HG02588 (cell line): ENCODE data around the gene CDK10.
A peak's percentile ranks its signal among the peaks of the same experiment; 100 is the strongest.
"Not testable (repeated sequence)": the region's sequence is repeated elsewhere in the genome, so short reads cannot be mapped to it uniquely, and the experiment has no call there.

Experiments
- ATAC-seq: cut with Tn5 transposase; IDR thresholded peaks from one replicate; pipeline ENCODE4 v1.9.1; 2021; ENCODE audit warnings: mild to moderate bottlenecking, moderate library complexity; ENCODE audit not compliant: unreplicated experiment

The CDK10 gene

DNA sequence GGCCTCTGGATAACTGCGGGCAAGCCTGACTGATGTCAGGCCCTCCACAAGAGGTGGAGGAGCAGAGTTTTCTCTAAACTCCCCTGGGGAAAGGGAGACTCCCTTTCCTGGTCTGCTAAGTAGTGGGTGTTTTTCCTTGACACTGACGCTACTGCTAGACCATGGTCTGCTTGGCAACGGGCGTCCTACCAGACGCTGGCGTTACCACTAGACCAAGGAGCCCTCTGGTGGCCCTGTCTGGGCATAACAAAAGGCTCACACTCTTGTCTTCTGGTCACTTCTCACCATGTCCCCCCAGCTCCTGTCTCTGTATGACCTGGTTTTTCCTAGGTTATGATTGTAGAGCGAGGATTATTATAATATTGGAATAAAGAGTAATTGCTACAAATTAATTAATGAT, 19.5 kb upstream of the CDK10 start:
- not testable (repeated sequence) for ATAC-seq

DNA sequence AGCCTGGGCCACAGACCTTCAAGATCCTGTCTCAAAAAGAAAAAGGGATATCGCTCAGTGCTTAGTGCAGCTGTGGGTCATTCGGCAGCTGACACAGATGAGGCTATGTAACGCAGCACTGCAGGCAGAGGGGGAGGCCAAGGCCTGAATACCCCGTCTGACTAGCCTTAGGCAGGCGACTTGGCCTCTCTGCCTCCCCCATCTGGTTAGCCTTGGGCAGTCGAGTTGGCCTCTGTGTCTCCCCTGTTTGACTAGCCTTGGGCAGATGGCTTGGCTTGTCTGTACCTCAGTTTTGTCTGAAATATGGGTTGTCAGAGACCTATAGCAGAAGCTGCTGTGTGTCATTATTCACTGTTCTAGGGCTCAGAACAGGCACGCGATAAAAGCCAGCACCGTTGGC, 18.9 kb upstream of the CDK10 start:
- ATAC-seq: no peak

DNA sequence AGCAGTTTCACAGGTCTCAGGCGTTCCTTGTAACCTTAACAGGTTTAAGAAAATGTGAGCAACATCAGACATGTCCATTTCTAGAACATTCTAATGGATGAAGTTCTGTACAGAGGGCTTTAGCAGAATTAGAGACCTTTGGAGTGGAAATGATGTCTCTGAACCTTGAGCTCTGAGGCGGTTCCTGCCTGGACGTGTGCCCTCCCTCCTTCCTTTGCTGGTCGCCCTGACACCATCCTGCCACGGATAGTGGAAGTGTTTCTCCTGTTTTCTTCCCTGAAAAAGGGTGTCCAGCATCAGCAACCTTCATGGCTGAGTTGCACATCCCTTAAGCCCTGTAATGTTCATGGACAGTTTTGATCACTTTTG, 17.7 kb upstream of the CDK10 start:
- ATAC-seq: no peak

DNA sequence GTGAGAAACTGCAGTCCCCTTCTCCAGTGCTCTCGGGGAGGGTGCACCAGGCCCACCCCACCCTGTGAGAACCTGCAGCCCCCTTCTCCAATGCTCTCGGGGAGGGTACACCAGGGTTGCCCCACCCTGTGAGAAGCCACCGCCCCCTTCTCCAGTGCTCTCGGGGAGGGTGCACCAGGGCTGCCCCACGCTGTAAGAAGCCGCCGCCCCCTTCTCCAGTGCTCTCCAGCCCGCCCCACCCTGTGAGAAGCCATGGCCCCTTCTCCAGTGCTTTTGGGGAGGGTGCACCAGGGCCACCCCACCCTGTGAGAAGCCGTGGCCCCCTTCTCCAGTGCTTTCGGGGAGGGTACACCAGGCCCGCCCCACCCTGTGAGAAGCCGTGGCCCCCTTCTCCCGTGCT, 16.7 kb upstream of the CDK10 start:
- no peak for ATAC-seq

DNA sequence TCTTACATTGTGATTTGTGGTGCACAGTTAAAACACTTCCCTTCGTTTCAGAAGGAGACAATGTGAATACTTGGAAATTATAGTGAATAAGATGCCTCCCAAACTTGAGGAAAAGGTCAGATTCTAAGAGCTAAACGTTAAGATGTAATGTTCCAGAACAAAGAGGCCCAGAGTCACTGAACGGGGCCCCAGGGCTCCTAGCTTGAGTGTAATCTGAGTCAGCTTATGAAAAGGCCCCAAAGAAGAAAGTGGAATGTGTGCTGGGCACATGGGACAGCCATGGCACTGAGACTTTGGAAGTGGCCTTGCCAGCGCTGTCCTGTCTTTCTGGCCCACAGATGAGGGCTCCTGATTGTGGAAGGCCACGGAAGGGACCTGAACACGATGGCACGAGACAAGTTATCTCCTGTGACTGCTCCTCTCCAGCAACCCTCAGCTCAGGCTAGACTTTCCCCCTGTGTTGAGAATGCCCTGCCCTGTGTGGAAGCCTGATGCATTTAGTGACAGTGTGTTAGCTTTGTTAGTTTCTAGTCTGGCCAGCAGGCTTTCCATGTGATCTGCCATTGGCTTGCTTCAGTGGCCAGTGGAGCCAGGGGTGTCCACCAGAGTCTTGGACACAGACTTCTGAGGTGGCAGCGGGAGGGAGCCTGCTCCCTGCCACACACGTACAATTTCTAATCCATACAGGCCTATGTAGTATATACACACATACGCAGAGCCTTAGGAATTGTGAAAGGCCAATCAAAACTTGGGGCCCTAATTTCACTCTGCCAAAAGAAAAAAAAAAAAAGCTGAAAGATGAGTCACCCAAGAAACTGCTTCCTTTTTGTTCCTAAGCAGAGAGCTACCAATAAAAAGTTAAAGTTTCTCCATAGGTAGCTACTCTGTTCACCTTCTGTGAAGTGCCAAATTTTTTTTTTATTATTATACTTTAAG, 15.7 kb upstream of the CDK10 start:
- ATAC-seq: no peak

DNA sequence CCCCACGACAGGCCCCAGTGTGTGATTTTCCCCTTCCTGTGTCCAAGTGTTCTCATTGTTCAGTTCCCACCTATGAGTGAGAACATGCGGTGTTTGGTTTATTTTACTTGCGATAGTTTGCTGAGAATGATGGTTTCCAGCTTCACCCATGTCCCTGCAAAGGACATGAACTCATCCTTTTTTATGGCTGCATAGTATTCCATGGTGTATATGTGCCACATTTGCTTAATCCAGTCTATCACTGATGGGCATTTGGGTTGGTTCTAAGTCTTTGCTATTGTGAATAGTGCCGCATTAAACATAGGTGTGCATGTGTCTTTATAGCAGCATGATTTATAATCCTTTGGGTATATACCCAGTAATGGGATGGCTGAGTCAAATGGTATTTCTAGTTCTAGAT, 14.9 kb upstream of the CDK10 start:
- not testable (repeated sequence) for ATAC-seq

DNA sequence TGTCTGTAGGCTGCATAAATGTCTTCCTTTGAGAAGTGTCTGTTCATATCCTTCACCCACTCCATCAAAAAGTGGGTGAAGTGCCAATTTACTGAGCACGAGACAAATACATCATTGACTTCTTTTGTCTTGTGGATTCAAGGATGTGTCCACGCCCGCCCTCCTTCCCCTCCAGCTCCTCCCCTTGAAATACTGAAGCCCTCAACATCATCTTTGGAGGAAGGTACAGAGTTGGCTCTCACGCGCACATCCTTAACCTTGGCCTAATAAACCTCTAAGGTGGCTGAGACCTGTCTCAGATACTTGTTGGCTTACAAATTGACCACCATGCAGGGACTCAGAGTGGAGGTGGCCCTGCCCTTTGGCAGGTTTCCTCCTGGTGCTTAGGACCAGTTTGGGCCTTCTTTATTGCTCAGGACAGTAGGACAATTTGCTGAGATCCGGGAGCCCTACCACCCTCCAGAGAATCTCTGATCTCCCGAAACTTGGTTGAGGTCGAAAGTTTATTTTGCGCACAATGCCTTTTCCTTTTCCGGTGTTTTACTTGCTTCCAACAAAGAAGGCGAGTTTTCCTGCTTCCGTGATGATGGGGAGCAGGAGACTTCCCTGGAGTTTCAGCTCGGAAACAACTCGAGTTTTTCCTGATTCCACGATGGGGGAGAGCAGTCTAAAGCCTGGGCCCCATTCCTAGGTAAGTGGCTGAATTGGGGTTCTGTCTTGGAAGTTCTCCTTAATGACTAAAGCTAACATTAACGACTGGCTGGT, 14.1 kb upstream of the CDK10 start:
- ATAC-seq: no peak

DNA sequence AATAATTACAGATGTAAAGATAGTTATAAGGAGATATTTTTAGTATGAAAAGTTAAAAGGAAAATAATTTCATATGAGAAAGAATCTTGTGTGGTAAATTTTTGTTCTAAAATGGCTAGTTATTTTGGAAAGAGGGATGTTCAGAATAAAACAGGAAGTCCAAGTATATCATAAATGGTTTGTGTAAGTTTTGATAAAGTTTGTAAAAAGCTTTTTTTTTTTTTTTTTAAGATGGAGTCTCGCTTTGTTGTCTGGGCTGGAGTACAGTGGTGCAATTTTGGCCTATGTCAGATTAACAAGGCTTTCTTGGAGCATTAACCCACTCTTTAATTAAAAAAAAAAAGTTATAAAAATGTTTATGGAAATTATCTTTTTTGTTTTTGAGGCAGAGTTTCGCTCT, 8.2 kb upstream of the CDK10 start:
- no peak for ATAC-seq

DNA sequence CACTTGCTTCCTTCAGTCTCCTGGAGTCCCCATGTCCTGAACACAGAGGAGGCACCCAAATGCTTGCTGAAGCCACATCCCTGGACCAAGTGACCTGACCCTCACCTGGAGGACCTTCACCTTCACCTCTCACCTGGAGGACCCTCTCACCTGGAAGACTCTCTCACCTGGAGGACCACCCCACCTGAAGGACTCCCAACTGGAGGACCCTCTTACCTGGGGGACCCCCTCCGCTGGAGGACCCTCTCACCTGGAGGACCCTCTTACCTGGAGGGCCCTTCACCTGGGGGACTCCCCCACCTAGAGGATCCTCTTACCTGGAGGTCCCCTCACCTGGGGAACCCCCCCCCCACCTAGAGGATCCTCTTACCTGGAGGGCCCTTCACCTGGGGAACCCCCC, 573 bp upstream of the CDK10 start:
- ATAC-seq: no peak

DNA sequence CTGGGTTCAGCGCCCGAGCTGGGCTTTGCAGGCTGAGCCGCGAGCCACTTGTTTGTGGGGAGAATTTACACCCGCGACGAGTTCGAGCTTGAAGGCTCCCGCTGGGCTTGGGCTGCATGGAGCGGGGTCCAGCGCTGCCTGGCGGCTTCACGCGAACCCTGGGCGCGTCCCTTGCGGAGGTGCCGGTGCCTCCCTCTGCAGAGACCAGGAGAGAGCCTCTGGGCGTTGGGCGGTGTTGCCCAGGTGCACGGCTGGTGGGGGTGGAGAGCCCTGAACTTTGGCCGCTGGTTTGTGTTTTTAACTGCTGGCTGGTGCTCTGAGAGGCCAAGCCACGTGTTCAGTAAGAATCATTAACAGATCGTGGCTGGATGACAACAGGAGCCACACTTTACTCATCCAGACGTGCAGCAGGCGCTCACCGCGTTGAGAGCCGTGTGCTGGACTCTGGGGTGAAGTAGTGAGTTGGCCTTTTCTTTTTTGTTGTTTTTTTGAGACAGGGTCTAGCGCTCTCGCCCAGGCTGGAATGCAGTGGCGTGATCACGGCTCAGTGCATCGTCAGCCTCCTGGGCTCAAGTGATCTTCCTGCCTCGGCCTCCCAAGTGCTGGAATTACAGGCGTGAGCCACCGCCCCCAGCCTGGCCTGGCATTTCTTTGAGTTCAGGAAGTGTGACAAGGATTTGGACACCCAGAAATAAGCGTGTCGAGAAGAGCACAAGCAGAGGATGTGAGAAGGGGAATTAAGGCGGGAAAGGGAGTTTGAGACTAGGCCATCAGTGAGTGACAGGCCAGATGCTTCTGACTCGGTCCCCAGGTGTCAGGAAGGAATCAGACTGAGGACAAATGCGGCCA, 827 bp downstream of the CDK10 start:
- peak; percentile 46 for ATAC-seq

DNA sequence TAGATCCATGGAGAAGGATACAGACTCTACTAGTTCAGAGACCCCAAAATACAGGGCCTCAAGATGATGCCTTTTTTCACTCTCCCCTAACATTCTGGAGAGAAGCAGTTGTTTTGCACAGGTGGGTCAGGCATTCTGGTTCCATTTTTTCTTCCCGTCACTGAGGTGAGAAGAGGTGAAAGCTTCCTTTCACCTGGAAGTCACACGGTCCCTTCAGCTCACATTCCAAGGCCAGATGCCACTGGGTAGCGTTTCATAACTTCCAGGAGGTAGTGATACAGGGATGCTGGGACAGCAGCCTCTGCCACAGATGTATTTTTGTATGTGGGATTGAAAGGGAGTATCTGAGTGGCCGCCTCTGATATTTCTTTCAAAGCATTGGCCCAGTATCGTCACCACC, 1.9 kb downstream of the CDK10 start:
- ATAC-seq: no peak

DNA sequence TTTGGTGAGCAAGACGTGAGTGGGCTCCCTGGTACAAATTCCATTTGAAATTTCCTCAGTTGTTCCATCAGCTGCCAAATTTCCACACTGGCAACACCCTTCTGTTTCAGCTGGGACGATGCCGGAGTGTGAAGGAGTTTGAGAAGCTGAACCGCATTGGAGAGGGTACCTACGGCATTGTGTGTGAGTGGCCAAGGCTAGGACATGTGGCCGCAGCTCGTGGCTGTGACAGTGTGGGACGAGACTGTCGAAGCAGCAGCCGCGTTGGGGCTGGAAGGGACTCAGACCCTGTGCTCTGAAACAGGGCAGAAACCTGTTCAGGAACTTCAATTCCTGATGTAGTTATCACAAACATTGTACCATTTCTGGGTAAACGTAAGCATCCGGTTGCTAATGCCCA, 2.7 kb downstream of the CDK10 start:
- ATAC-seq: no peak

DNA sequence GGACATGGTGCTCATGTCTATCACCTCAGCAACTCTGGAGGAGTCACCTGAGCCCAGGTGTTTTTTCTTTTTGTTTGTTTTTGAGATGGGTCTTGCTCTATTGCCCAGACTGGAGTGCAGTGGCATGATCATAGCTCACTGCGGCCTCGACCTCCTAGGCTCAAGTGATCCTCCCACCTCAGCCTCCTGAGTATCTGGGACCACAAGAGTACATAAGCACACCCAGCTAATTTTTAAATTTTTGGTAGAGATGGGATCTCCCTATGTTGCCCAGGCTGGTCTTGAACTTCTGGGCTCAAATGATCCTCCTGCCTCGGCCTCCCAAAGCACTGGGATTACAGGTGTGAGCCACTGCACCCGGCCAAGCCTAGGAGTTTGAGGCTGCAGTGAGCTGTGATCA, 3.1 kb downstream of the CDK10 start:
- not testable (repeated sequence) for ATAC-seq

DNA sequence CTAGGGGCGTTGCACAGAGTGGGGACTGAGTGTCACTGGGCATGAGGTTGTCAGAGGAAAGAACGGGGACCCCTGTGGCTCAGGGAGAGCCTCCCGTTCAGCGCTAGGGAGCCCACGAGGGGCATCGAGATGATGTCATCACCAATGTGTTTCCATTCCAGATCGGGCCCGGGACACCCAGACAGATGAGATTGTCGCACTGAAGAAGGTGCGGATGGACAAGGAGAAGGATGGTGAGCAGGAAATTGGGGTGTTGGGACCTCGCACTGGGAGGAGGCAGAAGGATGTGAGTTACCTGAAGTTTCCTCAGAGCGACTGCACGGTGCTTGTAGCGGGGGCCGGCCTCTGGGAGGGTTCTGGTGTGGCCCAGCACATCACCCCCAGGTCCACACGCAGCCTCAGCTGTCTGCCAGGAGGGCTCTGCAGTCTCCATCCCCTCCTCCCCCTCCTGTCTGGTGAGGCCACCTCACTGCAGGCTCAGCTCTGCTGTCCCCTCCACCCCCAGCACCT, 4.0 kb downstream of the CDK10 start:
- no peak for ATAC-seq

DNA sequence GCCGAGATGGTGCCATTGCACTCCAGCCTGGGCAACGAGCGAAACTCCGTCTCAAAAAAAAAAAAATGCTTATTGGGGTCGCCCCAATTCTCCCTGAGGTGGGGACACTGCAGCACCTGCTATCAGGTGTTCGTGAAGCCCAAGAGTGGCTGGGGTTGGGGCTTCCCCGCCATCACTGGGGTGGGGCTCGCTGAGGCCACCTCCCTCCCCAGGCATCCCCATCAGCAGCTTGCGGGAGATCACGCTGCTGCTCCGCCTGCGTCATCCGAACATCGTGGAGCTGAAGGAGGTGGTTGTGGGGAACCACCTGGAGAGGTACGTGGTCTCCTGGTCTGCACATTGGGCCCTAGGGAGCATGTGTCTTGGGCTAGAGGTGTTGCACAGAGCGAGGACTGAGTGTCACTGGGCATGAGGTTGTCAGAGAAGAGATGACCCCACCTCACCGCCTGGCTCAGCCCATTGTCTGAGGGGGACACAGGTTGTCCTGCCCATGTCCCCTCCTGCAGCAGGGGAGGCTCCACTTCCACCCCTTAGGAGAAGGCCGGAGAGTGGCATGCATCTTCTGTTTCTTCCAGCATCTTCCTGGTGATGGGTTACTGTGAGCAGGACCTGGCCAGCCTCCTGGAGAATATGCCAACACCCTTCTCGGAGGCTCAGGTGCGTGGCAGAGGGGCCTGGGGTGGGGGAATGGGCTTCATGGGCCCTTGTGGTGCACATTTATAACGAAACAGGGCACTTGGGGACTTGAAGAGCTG, 4.9 kb downstream of the CDK10 start:
- no peak for ATAC-seq

DNA sequence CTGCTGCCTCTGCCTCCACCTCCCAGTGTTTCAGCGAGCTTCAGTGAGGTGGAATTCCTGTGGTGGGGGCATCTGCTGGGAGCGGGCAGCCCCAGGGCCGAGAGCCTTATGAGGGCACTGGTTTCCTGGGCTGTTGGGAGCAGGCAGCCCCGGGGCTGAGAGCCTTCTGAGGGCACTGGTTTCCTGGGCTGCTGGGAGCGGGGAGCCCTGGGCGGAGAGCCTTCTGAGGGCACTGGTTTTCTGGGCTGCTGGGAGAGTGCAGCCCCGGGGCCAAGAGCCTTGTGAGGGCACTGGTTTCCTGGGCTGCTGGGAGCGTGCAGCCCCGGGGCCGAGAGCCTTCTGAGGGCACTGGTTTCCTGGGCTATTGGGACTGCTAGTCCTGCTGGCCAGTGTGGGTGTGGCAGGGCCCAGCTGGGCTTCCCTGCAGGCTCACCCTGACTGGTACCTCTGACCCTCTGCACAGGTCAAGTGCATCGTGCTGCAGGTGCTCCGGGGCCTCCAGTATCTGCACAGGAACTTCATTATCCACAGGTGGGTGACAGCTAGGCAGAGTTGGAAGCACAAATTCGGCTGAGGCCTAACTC, 5.6 kb downstream of the CDK10 start:
- ATAC-seq: no peak

DNA sequence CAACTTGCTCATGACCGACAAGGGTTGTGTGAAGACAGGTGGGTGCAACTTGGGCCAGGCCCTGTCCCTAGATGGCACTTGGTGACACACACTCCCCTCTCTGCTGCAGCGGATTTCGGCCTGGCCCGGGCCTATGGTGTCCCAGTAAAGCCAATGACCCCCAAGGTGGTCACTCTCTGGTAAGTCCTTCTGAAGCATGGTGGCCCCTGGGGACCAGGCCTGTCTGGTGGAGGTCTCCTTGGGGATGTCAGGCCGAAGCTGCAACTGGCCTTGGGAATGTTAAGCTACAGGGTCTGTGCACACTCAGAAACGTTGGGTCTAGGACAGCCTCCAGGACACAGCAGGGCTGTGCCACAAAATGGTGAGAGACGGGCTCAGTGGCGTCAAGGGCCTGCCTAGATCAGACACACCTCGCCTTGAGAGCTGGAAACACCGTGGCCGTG, 6.8 kb downstream of the CDK10 start:
- no peak for ATAC-seq

DNA sequence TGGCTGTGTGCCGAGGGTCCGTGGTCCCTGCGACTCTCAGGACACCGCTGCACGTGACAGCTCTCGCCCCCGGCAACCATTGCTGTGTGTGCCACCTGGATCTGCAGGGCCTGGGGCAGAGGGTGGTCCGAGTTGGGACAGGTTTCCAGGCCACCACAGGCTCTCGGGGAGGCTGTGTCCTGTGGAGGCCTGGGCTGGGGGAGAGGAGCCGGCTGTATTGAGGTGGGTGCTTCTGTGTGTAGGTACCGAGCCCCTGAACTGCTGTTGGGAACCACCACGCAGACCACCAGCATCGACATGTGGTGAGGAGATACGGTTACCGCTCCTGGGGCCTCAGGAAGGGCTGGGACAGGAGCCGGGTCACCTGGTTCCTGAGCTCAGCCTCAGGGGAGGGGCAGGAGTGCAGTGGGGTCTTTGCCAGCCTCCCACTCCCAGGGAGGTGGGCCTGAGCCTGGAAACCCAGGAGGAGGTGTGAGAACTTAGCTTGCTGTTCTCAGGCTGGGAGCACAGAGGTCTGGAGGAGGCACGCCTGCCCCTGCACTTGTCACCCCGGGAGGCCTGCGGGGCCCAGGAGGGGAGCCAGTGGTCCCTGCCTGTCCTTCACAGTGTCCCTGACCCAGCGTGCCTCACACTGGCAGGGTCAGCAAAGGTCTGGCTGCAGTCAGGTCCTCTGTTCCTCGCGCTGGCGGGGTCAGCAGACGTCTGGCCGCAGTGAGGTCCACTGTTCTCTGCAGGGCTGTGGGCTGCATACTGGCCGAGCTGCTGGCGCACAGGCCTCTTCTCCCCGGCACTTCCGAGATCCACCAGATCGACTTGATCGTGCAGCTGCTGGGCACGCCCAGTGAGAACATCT, 7.7 kb downstream of the CDK10 start:
- no peak for ATAC-seq

DNA sequence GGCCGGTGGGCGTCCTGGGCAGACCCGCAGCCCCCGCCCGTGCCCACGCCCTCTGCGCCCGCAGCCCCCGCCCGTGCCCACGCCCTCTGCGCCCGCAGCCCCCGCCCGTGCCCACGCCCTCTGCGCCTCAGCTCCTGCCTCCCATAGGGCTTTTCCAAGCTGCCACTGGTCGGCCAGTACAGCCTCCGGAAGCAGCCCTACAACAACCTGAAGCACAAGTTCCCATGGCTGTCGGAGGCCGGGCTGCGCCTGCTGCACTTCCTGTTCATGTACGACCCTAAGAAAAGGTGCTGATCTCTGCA, 8.2 kb downstream of the CDK10 start:
- not testable (repeated sequence) for ATAC-seq
